GM19023 (cell line): ENCODE results near the gene DAD1.
"Not testable (repeated sequence)": the region's sequence is repeated elsewhere in the genome, so short reads cannot be mapped to it uniquely, and the experiment has no call there.

Source experiments
- ATAC-seq: cut with Tn5 transposase; IDR thresholded peaks from one replicate; pipeline ENCODE4 v1.9.1; 2021; ENCODE audit warnings: mild to moderate bottlenecking, moderate library complexity; ENCODE audit not compliant: unreplicated experiment

Gene DAD1

GRCh38 chr14:22589096-22589839 is at the start of gene DAD1:
DAD1 (minus strand) TSS chr14:22589224; CDS start chr14:22589157, 67 bp downstream.
- peak; percentile 88 for ATAC-seq

- not testable (repeated sequence) for ATAC-seq
Measured at GRCh38 chr14:22635980-22636379, 47.0 kb upstream of the DAD1 start.

- ATAC-seq, result no peak
Measured at GRCh38 chr14:22634233-22634900, 45.3 kb upstream of the DAD1 start.

GRCh38 chr14:22630486-22630885 is 41.5 kb upstream of the DAD1 start:
- ATAC-seq, result no peak

- ATAC-seq, result no peak
Measured at GRCh38 chr14:22630066-22630465, 41.0 kb upstream of the DAD1 start.

GRCh38 chr14:22629361-22629760 is 40.3 kb upstream of the DAD1 start:
- ATAC-seq, result no peak

- ATAC-seq, result no peak
Measured at GRCh38 chr14:22627506-22628263, 38.7 kb upstream of the DAD1 start.

- no peak for ATAC-seq
Measured at GRCh38 chr14:22626590-22626989, 37.6 kb upstream of the DAD1 start.

GRCh38 chr14:22623047-22623446 is 34.0 kb upstream of the DAD1 start:
- ATAC-seq, result no peak

- ATAC-seq, result no peak
Measured at GRCh38 chr14:22622255-22622654, 33.2 kb upstream of the DAD1 start.

GRCh38 chr14:22615765-22616164 is 26.7 kb upstream of the DAD1 start:
- not testable (repeated sequence) for ATAC-seq

GRCh38 chr14:22614240-22614799 is 25.3 kb upstream of the DAD1 start:
- no peak for ATAC-seq

- no peak for ATAC-seq
Measured at GRCh38 chr14:22613736-22614239, 24.8 kb upstream of the DAD1 start.

- ATAC-seq, result no peak
Measured at GRCh38 chr14:22613106-22613695, 24.2 kb upstream of the DAD1 start.

- no peak for ATAC-seq
Measured at GRCh38 chr14:22610931-22611330, 21.9 kb upstream of the DAD1 start.

GRCh38 chr14:22607291-22607690 is 18.3 kb upstream of the DAD1 start:
- ATAC-seq, result no peak

GRCh38 chr14:22606380-22606779 is 17.4 kb upstream of the DAD1 start:
- no peak for ATAC-seq

GRCh38 chr14:22602862-22603261 is 13.8 kb upstream of the DAD1 start:
- ATAC-seq, result no peak

- no peak for ATAC-seq
Measured at GRCh38 chr14:22601996-22602395, 13.0 kb upstream of the DAD1 start.

GRCh38 chr14:22601456-22601855 is 12.4 kb upstream of the DAD1 start:
- no peak for ATAC-seq

- no peak for ATAC-seq
Measured at GRCh38 chr14:22600027-22600426, 11.0 kb upstream of the DAD1 start.
